ENCODE results near the gene DPYD.

DNA sequence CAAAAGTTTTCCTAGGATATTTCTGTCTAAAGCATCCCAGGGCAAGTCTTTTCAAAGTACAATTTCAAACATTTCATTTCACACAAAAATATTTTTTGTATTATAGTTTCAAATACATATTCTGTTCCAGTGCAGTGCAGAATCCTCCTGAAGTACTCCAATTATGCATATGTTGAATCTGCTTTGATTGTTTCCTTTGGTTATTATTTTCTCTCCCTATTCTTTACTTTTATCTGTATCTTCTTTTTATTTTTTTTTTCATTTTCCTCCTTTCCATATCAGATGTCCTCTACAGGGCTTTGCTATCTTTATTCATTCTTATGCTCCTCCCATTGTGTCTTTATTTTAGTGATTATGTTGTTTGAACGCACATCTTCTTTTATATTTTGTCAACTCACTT, 274.8 kb downstream of the DPYD start:
- no peak for TF ChIP-seq CTCF (IDR thresholded peaks at IDR 0.05)
- no peak for TF ChIP-seq POLR2A (IDR thresholded peaks at IDR 0.05)
